Mesenchymal stem cell (in vitro differentiated cells and primary cell): Measurements from ENCODE around the gene PSMA6.

Experiments
- DNase-seq: peaks from one replicate; pipeline ENCODE4 v3.0.0-alpha.2; 2013
- H2AFZ ChIP-seq: one replicate; pipeline ENCODE4 v1.6.1; 2013; ENCODE audit warnings: low read depth, mild to moderate bottlenecking, control low read depth, inconsistent platforms, low read length, moderate library complexity
- H2AK5ac ChIP-seq: 2 replicates; pipeline ENCODE4 v1.6.1; 2013; ENCODE audit warnings: low read length, moderate library complexity, mild to moderate bottlenecking, inconsistent platforms; ENCODE audit not compliant: severe bottlenecking
- H2BK120ac ChIP-seq: one replicate; pipeline ENCODE4 v1.6.1; 2013; ENCODE audit warnings: low read depth, mild to moderate bottlenecking, inconsistent platforms, low read length, moderate library complexity
- H2BK12ac ChIP-seq, 2 experiments: one replicate each; pipeline ENCODE4 v1.6.1; 2013; ENCODE audit warnings: inconsistent platforms in 2 of 2, low read length in 2 of 2, mild to moderate bottlenecking in 2 of 2, moderate library complexity in 2 of 2, control low read depth in 1 of 2
- H2BK15ac ChIP-seq: one replicate; pipeline ENCODE4 v1.6.1; 2013; ENCODE audit warnings: mild to moderate bottlenecking, low read depth, inconsistent platforms; ENCODE audit not compliant: poor library complexity, severe bottlenecking
- H2BK5ac ChIP-seq: 2 replicates; pipeline ENCODE4 v1.6.1; 2013; ENCODE audit warnings: low read depth, mild to moderate bottlenecking, low read length, control low read depth, inconsistent platforms; ENCODE audit not compliant: poor library complexity, severe bottlenecking
- H3K14ac ChIP-seq, 2 experiments: one replicate each; pipeline ENCODE4 v1.6.1; 2013; ENCODE audit warnings: inconsistent platforms in 2 of 2, low read length in 2 of 2, control low read depth in 1 of 2, mild to moderate bottlenecking in 1 of 2, moderate library complexity in 1 of 2
- H3K18ac ChIP-seq, 2 experiments: one replicate each; pipeline ENCODE4 v1.6.1; 2013; ENCODE audit warnings: inconsistent platforms in 2 of 2, low read length in 2 of 2, control low read depth in 1 of 2, low read depth in 1 of 2, mild to moderate bottlenecking in 1 of 2
- H3K23ac ChIP-seq, 2 experiments: one replicate each; pipeline ENCODE4 v1.6.1; 2013; ENCODE audit warnings: inconsistent platforms in 2 of 2, low read length in 2 of 2, mild to moderate bottlenecking in 2 of 2, moderate library complexity in 2 of 2, control low read depth in 1 of 2
- H3K27ac ChIP-seq: 2 replicates; pipeline ENCODE4 v1.5.1; 2013; ENCODE audit warnings: mild to moderate bottlenecking, moderate library complexity, low read length, control low read depth, inconsistent platforms; ENCODE audit not compliant: poor library complexity, severe bottlenecking
- H3K27me3 ChIP-seq, 2 experiments: 2 replicates each; pipeline versions ENCODE4 v1.6.1 to v1.7.0; 2013; ENCODE audit warnings: low read length in 2 of 2, mild to moderate bottlenecking in 2 of 2, moderate library complexity in 2 of 2, control low read depth in 1 of 2, inconsistent platforms in 1 of 2; ENCODE audit not compliant: control insufficient read depth in 1 of 2, insufficient read depth in 1 of 2
- H3K36me3 ChIP-seq, 2 experiments: 2 replicates each; pipeline versions ENCODE4 v1.6.1 to v1.7.0; 2013; ENCODE audit warnings: low read length in 2 of 2, control low read depth in 1 of 2, inconsistent platforms in 1 of 2, low read depth in 1 of 2, mild to moderate bottlenecking in 1 of 2; ENCODE audit not compliant: insufficient read depth in 2 of 2, control insufficient read depth in 1 of 2
- H3K4ac ChIP-seq, 2 experiments: one replicate each; pipeline ENCODE4 v1.6.1; 2013; ENCODE audit warnings: inconsistent platforms in 2 of 2, low read length in 2 of 2, mild to moderate bottlenecking in 2 of 2, moderate library complexity in 2 of 2, control low read depth in 1 of 2, low read depth in 1 of 2
- H3K4me1 ChIP-seq: 2 replicates; pipeline ENCODE4 v1.6.1; 2013; ENCODE audit warnings: low read depth, low read length, control low read depth; ENCODE audit not compliant: control insufficient read depth, insufficient read depth
- H3K4me2 ChIP-seq: 2 replicates; pipeline ENCODE4 v1.6.1; 2013; ENCODE audit warnings: low read length, mild to moderate bottlenecking, inconsistent platforms; ENCODE audit not compliant: poor library complexity, severe bottlenecking
- H3K4me3 ChIP-seq, 2 experiments: 2 replicates each; pipeline versions ENCODE4 v1.5.1 to v1.7.0; 2013; ENCODE audit warnings: low read length in 2 of 2, mild to moderate bottlenecking in 2 of 2, control low read depth in 1 of 2, low read depth in 1 of 2; ENCODE audit not compliant: insufficient read depth in 1 of 2
- H3K79me1 ChIP-seq: replicated peaks from 2 replicates; pipeline ENCODE4 v1.6.1; 2013; ENCODE audit warnings: mild to moderate bottlenecking, control low read depth, low read length, inconsistent platforms; ENCODE audit not compliant: poor library complexity, severe bottlenecking
- H3K9ac ChIP-seq: 2 replicates; pipeline ENCODE4 v1.7.0; 2013; ENCODE audit warnings: mild to moderate bottlenecking, low read length, moderate library complexity
- H3K9me3 ChIP-seq: 2 replicates; pipeline ENCODE4 v1.7.0; 2013; ENCODE audit warnings: mild to moderate bottlenecking, low read length; ENCODE audit not compliant: control insufficient read depth
- H4K8ac ChIP-seq: one replicate; pipeline ENCODE4 v1.6.1; 2013; ENCODE audit warnings: inconsistent platforms, mild to moderate bottlenecking, low read length, moderate library complexity
- H4K91ac ChIP-seq: one replicate; pipeline ENCODE4 v1.6.1; 2013; ENCODE audit warnings: mild to moderate bottlenecking, low read length, inconsistent platforms
- WGBS: methylation state at CpG from one replicate; pipeline ENCODE4 v1.1.7; 2013; ENCODE audit warnings: mixed read lengths; 5-methylcytosine and 5-hydroxymethylcytosine counted together

Gene PSMA6

GRCh38 chr14:35326375-35326774 lies 34.2 kb downstream of the PSMA6 start:
- H3K4me2 ChIP-seq, result no peak overlapping the region
- H4K8ac ChIP-seq, result no peak overlapping the region
- H3K9me3 ChIP-seq, result no peaks in the 10 kb centered on the region
- H2AK5ac ChIP-seq, result no peak overlapping the region
- H3K27ac ChIP-seq, result no peak overlapping the region
- H2BK12ac ChIP-seq, result no peak overlapping the region
- no CpG with 5 or more reads among the region's 1 CpG for WGBS
- H3K9ac ChIP-seq, result no peak overlapping the region
- no peak overlapping the region for H3K14ac ChIP-seq
- no peaks in the 10 kb centered on the region for H3K79me1 ChIP-seq
- no peak overlapping the region for H4K91ac ChIP-seq
- no peak overlapping the region for H3K4me3 ChIP-seq
- H2BK120ac ChIP-seq, result no peak overlapping the region
- H3K18ac ChIP-seq, result no peak overlapping the region
- no peak overlapping the region for H2BK5ac ChIP-seq
- DNase-seq, result no peak
- no peaks in the 10 kb centered on the region for H3K36me3 ChIP-seq
- no peak overlapping the region for H3K23ac ChIP-seq
- no peak overlapping the region for H3K4ac ChIP-seq
- H3K27me3 ChIP-seq, result no peaks in the 10 kb centered on the region
- no peak overlapping the region for H2BK15ac ChIP-seq
- peaks cover under 1% of the 10 kb centered on the region for H3K4me1 ChIP-seq
- no peak overlapping the region for H2AFZ ChIP-seq

DNA sequence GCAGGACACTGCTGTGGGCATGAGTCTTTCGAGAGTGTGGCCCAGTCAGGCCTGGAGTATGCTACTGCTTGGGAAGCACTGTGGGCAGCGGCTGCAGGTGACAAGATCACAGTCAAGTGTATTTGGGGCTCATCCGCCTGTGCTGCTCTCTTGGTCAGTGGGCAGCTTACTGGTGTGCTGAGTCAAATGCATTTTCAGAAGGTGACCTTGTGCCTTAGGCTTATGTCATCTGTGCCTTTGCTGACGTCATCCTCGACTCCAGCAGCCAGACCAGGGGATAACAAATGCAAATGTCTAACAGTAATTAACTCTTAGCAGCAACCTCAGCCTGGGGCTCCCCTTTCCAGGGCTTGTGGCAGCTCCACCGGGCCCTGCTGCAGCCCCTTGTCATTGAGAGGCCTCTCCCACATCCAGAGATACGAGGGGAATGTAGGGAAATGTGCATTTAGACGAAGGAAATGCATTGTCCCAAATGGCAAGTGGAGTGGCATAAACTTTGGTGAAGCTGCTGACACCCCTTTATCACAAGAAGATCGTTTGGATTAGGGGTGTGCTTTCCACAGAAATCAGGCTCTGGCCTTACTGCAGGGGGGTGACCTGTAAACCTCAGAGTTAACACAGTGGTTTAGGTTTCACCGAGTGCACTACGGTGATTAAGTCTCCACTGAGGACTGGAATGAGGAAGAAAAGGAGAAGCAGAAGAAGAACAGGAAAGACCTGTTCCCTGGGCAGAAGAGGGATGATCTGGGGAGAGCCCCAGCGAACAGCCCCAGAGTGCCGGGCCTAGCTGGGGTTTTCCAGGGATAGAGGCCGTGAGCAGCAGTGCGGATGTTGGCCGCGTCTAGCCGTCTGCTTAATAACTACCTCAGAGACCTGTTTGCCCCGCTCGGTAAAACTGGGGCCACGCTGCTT lies 39.7 kb downstream of the PSMA6 start:
- peak overlapping the region in 1 of 2 experiments; percentile 49 for H3K4ac ChIP-seq
- H3K79me1 ChIP-seq, result no peaks in the 10 kb centered on the region
- no peaks in the 10 kb centered on the region for H3K9me3 ChIP-seq
- H3K4me2 ChIP-seq, result no peak overlapping the region
- peak overlapping the region; percentile 38 to 66 for H2BK12ac ChIP-seq
- peak overlapping the region in 1 of 2 experiments; percentile 38 for H3K18ac ChIP-seq
- H3K14ac ChIP-seq, result peak overlapping the region in 1 of 2 experiments; percentile 62
- H2BK5ac ChIP-seq, result no peak overlapping the region
- peak overlapping the region; percentile 40 for H3K27ac ChIP-seq
- H4K91ac ChIP-seq, result no peak overlapping the region
- H3K23ac ChIP-seq, result peak overlapping the region in 1 of 2 experiments; percentile 50
- 75% methylated on average over 21 of the region's 21 CpGs for WGBS
- no peak overlapping the region for H3K9ac ChIP-seq
- no peaks in the 10 kb centered on the region for H3K36me3 ChIP-seq
- peak; percentile 70 for DNase-seq
- H3K27me3 ChIP-seq, result no peaks in the 10 kb centered on the region
- H3K4me3 ChIP-seq, result no peak overlapping the region
- H2BK120ac ChIP-seq, result no peak overlapping the region
- peak overlapping the region; percentile 15 for H2AFZ ChIP-seq
- peaks cover 32% of the 10 kb centered on the region for H3K4me1 ChIP-seq
- no peak overlapping the region for H4K8ac ChIP-seq
- peak overlapping the region; percentile 50 for H2AK5ac ChIP-seq
- no peak overlapping the region for H2BK15ac ChIP-seq

- no peak overlapping the region for H3K4me3 ChIP-seq
- peak overlapping the region; percentile 30 for H3K9ac ChIP-seq
- no peak overlapping the region for H2BK5ac ChIP-seq
- peak; percentile 24 for DNase-seq
- no peak overlapping the region for H3K14ac ChIP-seq
- H4K8ac ChIP-seq, result peak overlapping the region; percentile 28
- H3K27ac ChIP-seq, result peak overlapping the region; percentile 40
- no peaks in the 10 kb centered on the region for H3K36me3 ChIP-seq
- 83% methylated on average over 11 of the region's 11 CpGs for WGBS
- no peaks in the 10 kb centered on the region for H3K9me3 ChIP-seq
- no peak overlapping the region for H4K91ac ChIP-seq
- peak overlapping the region; percentile 50 for H2AK5ac ChIP-seq
- H3K18ac ChIP-seq, result peak overlapping the region; percentile 6 to 28
- no peaks in the 10 kb centered on the region for H3K79me1 ChIP-seq
- no peak overlapping the region for H3K4me2 ChIP-seq
- H2AFZ ChIP-seq, result no peak overlapping the region
- peak overlapping the region in 1 of 2 experiments; percentile 32 for H3K4ac ChIP-seq
- H2BK120ac ChIP-seq, result no peak overlapping the region
- peaks cover 39% of the 10 kb centered on the region for H3K4me1 ChIP-seq
- no peak overlapping the region for H3K23ac ChIP-seq
- H2BK15ac ChIP-seq, result no peak overlapping the region
- H2BK12ac ChIP-seq, result peak overlapping the region; percentile 38 to 61
- no peaks in the 10 kb centered on the region for H3K27me3 ChIP-seq
Observed at GRCh38 chr14:35332517-35333263, 40.5 kb downstream of the PSMA6 start.

- Histone ChIP-seq H3K18ac (peak overlapping the region; percentile 28 to 67), H3K79me1 (no peaks in the 10 kb centered on the region), H2AK5ac (peak overlapping the region; percentile 78), H3K36me3 (no peaks in the 10 kb centered on the region), H3K23ac (no peak overlapping the region), H2BK15ac (no peak overlapping the region), H4K8ac (peak overlapping the region; percentile 56), H3K9me3 (no peaks in the 10 kb centered on the region), H3K4ac (peak overlapping the region in 1 of 2 experiments; percentile 81), H3K4me2 (no peak overlapping the region), H3K27me3 (no peaks in the 10 kb centered on the region), H4K91ac (no peak overlapping the region), H2BK120ac (no peak overlapping the region), H2BK5ac (no peak overlapping the region), H3K4me1 (peaks cover 40% of the 10 kb centered on the region), H2BK12ac (peak overlapping the region in 1 of 2 experiments; percentile 87), H2AFZ (no peak overlapping the region), H3K27ac (no peak overlapping the region), H3K14ac (no peak overlapping the region), H3K9ac (peak overlapping the region; percentile 30), H3K4me3 (no peak overlapping the region)
- WGBS, result 68% methylated on average over 7 of the region's 8 CpGs
- DNase-seq, result no peak
Observed at GRCh38 chr14:35333264-35333730, 41.1 kb downstream of the PSMA6 start.
